HG03565 (cell line): ENCODE results near the gene EML3.
"Not testable (repeated sequence)": the region's sequence is repeated elsewhere in the genome, so short reads cannot be mapped to it uniquely, and the experiment has no call there.

Experiments
- ATAC-seq: cut with Tn5 transposase; IDR thresholded peaks from one replicate; pipeline ENCODE4 v1.9.1; 2021; ENCODE audit warnings: mild to moderate bottlenecking, moderate library complexity; ENCODE audit not compliant: unreplicated experiment

The EML3 gene

GRCh38 chr11:62621567-62622470, 9.2 kb upstream of the EML3 start, which contains the start of gene B3GAT3:
Gene B3GAT3 (minus strand): TSS chr11:62621986. CDS start chr11:62621947, 39 bp downstream.
- peak; percentile 84 for ATAC-seq

DNA sequence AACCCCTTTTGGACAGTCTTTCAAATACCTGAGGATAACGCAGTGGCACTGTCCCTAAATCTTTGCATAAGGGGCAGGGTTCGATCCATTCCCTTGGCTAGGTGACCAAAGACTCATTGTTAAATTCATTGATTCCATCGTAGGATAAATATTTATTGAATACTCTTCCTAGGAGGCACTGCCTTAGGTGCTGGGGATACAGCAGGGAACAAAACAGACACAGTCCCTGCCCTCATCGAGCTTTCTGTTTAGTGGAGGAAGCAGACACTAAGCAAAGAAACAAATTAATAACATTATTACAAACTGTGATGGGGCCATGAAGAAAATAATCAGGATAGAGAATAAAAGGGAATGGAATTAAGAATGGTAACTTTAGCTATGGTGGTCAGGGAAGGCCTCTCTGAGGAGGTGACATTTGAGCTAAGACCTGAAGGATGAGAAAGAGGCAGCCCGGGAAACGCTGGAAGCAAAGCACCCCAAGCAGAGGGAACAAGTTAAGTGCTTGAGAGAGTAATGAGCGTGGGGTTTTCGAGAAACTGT, 8.5 kb upstream of the EML3 start:
- ATAC-seq, result no peak

- not testable (repeated sequence) for ATAC-seq
Observed at GRCh38 chr11:62616957-62617356, 4.4 kb upstream of the EML3 start.

- no peak for ATAC-seq
Observed at GRCh38 chr11:62615521-62615920, 2.9 kb upstream of the EML3 start.

DNA sequence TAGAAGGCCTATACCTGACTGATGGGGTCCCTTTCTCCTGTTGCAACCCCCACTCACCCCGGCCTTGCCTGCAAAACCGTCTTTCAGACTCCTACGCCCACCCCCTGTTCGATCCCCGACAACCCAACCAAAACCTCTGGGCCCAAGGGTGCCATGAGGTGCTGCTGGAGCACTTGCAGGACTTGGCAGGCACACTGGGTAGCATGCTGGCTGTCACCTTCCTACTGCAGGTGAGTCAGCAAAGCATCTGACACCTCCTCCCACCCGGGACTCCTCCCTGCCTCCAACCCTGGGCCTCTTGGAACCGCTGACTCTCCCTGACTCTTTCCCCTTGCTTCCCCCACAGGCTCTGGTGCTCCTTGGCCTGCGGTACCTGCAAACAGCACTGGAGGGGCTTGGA, 1.7 kb upstream of the EML3 start:
- ATAC-seq, result no peak

DNA sequence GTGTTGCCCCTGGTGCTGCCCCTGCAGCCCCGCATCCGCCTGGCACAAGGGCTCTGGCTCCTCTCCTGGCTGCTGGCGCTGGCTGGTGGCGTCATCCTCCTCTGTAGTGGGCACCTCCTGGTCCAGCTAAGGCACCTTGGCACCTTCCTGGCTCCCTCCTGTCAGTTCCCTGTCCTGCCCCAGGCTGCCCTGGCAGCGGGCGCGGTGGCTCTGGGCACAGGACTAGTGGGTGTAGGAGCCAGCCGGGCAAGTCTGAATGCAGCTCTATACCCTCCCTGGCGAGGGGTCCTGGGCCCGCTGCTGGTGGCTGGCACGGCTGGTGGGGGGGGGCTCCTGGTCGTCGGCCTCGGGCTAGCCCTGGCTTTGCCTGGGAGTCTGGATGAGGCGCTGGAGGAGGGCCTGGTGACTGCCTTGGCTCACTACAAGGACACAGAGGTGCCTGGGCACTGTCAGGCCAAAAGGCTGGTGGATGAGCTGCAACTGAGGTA, 760 bp upstream of the EML3 start:
- ATAC-seq, result no peak

GRCh38 chr11:62611705-62612365, 740 bp downstream of the EML3 start:
- ATAC-seq, result peak; percentile 8

DNA sequence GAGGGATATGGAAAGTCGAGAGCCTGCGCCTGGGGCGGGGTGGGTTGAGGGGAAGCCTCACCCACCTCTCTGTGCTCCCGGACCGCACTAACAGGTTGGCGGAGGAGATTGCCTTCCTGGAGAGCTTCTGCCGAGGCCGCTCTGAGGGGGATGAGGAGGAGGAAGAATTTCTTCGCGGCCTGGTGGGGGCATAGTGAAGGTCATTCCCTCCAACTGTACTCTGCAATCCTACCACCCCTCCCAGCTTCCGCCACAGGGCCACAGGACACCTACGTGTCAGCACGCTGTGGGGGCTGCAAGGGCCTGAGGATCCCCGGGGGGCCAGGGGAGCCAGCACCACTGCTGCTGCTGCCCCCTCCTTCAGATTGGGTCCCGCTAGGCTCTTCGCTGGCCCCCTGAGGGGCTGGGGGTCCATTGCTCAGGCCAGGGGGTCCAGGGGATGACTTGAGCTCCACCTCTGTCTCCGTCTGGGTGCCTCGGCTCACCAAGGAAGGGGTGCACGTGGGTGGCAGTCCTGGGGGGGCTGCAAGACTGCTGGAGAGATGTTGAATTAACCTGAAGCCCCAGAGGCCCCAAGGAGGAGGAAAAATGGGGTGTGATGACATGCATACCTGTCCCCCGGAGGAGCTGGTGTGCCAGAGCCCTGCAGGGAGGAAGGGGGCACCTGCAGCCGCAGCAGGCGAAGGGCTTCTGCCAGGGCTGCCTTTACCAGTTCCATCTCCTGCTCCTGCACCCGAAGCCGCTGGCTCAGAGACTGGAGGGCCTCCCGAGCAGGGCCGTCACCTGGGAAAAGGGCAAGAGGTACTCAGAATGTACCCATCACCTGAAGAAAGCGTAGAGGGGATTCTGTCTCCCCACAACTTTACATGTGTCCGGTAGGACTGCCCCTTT, 1.5 kb downstream of the EML3 start:
- no peak for ATAC-seq

DNA sequence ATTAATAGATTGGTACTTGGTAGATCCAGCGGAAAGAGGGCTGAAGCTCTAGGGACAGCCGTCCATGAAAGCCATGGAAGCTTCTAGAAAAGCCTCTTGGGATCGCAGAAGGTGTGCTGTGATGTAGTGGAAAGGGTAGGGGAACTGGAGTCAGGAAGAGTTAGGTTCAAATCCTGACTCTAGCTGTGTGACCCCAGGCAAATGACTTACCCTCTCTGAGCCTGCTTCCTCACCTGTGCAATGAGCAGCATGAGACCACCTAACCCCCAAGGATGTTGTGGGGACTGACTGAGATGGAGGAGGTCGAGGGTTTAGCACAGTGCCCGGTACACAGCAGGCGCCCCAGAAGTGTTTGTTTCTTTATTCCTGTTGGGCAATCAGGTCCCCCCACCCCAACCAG, 2.2 kb downstream of the EML3 start:
- no peak for ATAC-seq

GRCh38 chr11:62608776-62609175, 3.8 kb downstream of the EML3 start:
- no peak for ATAC-seq

- ATAC-seq, result no peak
Observed at GRCh38 chr11:62607714-62608113, 4.9 kb downstream of the EML3 start.

GRCh38 chr11:62605902-62606301, 6.7 kb downstream of the EML3 start:
- ATAC-seq, result no peak

GRCh38 chr11:62605467-62605866, 7.1 kb downstream of the EML3 start:
- ATAC-seq, result no peak

- ATAC-seq, result no peak
Observed at GRCh38 chr11:62604460-62605120, 8.0 kb downstream of the EML3 start.

- no peak for ATAC-seq
Observed at GRCh38 chr11:62603776-62604299, 8.7 kb downstream of the EML3 start.

DNA sequence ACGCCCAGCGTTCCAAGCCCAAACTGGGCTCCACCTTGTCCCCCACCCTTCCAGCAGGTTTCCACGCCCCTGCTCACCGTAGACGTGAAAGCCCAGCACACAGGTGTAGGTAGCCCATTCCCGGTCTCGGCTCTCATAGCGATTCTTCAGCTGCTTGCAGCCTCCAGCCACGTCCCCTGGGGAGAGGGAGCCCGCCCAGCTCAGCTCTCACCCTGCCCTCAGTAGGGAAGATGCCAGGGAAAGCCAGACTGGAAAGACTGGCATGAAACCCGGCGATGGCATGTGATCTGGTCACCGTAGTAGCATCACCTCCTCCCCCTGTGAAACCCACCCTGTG, 9.5 kb downstream of the EML3 start:
- ATAC-seq, result no peak

DNA sequence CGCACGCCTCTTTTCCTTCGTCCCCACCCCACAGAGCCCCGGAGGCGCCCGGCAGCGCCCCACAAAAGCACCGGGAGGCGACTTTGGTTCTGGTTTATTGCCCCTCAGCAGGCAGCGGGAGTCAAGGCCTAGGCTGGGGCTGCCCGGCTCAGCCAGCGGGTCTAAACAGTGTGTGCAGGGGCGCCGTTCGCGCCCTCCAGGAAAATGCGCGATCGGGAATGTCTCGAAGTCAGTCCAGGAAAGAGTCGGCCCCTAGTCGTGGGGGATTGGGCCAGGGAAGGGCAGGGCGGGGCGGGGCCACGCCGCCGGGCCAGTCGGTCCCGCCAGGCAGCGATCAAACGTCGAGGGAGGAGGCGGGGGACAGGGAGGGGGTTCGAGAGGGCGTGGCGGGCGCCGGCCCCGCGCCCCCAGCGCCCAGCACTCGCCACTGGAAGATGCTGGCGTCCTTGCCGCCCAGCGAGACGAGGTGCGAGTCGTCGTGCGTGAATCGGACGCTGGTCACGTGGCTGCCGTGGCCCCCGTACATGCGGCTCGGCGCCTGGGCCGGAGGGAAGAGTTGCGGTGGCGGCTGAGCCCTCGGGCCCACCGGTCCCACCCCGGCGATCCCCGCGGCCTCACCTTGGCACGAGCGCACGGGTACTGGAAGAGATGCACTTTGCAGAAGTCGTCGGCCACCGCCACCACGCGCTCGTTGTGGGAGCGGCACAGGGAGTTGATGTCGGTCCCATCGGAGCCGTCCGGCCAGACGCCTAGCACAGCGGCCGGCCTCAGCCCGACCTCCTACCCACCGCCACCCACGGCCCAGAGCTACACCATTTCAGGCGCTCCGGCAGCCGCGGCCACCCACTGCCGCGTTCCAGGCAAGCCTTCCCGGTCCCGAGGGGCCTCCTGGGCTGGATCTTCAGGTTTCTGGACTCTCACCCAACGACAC, 10.2 kb downstream of the EML3 start:
- no peak for ATAC-seq

GRCh38 chr11:62601372-62602140, 11.0 kb downstream of the EML3 start, which contains the start of gene MTA2:
Gene MTA2 (minus strand): TSS chr11:62601865. CDS start chr11:62601450, 415 bp downstream.
- ATAC-seq, result peak; percentile 64
